EL (cell line): ENCODE measurements around the gene CPE.
A peak's percentile ranks its signal among the peaks of the same experiment; 100 is the strongest.

ENCODE experiments used
- DNase-seq: peaks from one replicate; pipeline ENCODE4 v3.0.0-alpha.2; 2016

The CPE gene

GRCh38 chr4:165367040-165367439, 11.8 kb upstream of the CPE start:
- no peak for DNase-seq

- DNase-seq: no peak
These were observed 10.7 kb upstream of the CPE start for GRCh38 chr4:165368114-165368513.

GRCh38 chr4:165368567-165368966, 10.2 kb upstream of the CPE start:
- DNase-seq: no peak

- no peak for DNase-seq
These were observed 9.3 kb upstream of the CPE start for GRCh38 chr4:165369522-165369921.

GRCh38 chr4:165370530-165370929, 8.3 kb upstream of the CPE start:
- no peak for DNase-seq

- DNase-seq: no peak
These were observed 3.3 kb upstream of the CPE start for GRCh38 chr4:165375465-165375864.

- no peak for DNase-seq
These were observed 437 bp upstream of the CPE start for GRCh38 chr4:165378398-165378744.

- DNase-seq: no peak
These were observed 863 bp downstream of the CPE start for GRCh38 chr4:165379678-165380064.

- no peak for DNase-seq
These were observed 2.0 kb downstream of the CPE start for GRCh38 chr4:165380805-165381204.

- DNase-seq: no peak
These were observed 3.1 kb downstream of the CPE start for GRCh38 chr4:165381821-165382373.

- no peak for DNase-seq
These were observed 3.8 kb downstream of the CPE start for GRCh38 chr4:165382640-165383039.

GRCh38 chr4:165383591-165384073, 4.8 kb downstream of the CPE start:
- DNase-seq: no peak

- DNase-seq: no peak
These were observed 5.4 kb downstream of the CPE start for GRCh38 chr4:165384186-165384585.

GRCh38 chr4:165384598-165384997, 5.8 kb downstream of the CPE start:
- DNase-seq: peak; percentile 15

- DNase-seq: no peak
These were observed 6.3 kb downstream of the CPE start for GRCh38 chr4:165385126-165385525.

GRCh38 chr4:165386328-165386727, 7.5 kb downstream of the CPE start:
- DNase-seq: no peak

GRCh38 chr4:165388756-165389155, 9.9 kb downstream of the CPE start:
- DNase-seq: no peak

- DNase-seq: no peak
These were observed 14.2 kb downstream of the CPE start for GRCh38 chr4:165393051-165393450.

- DNase-seq: no peak
These were observed 14.9 kb downstream of the CPE start for GRCh38 chr4:165393704-165394103.

- peak; percentile 42 for DNase-seq
These were observed 15.5 kb downstream of the CPE start for GRCh38 chr4:165394275-165394674.

- DNase-seq: no peak
These were observed 19.8 kb downstream of the CPE start for GRCh38 chr4:165398570-165398969.

GRCh38 chr4:165402375-165402774, 23.6 kb downstream of the CPE start:
- no peak for DNase-seq

- DNase-seq: no peak
These were observed 24.2 kb downstream of the CPE start for GRCh38 chr4:165403048-165403447.

GRCh38 chr4:165403637-165404036, 24.8 kb downstream of the CPE start:
- peak; percentile 2 for DNase-seq

GRCh38 chr4:165404080-165404479, 25.3 kb downstream of the CPE start:
- DNase-seq: no peak

GRCh38 chr4:165404696-165405095, 25.9 kb downstream of the CPE start:
- DNase-seq: no peak
